NCI-H1694 (cell line): ENCODE measurements around the gene ATP10B.
"Not testable (repeated sequence)": the region's sequence is repeated elsewhere in the genome, so short reads cannot be mapped to it uniquely, and the experiment has no call there.

Source experiments
- DNase-seq: peaks from one replicate; lab custom pipeline; 2025; lab: John Stamatoyannopoulos, UW

ATP10B gene, protein sequence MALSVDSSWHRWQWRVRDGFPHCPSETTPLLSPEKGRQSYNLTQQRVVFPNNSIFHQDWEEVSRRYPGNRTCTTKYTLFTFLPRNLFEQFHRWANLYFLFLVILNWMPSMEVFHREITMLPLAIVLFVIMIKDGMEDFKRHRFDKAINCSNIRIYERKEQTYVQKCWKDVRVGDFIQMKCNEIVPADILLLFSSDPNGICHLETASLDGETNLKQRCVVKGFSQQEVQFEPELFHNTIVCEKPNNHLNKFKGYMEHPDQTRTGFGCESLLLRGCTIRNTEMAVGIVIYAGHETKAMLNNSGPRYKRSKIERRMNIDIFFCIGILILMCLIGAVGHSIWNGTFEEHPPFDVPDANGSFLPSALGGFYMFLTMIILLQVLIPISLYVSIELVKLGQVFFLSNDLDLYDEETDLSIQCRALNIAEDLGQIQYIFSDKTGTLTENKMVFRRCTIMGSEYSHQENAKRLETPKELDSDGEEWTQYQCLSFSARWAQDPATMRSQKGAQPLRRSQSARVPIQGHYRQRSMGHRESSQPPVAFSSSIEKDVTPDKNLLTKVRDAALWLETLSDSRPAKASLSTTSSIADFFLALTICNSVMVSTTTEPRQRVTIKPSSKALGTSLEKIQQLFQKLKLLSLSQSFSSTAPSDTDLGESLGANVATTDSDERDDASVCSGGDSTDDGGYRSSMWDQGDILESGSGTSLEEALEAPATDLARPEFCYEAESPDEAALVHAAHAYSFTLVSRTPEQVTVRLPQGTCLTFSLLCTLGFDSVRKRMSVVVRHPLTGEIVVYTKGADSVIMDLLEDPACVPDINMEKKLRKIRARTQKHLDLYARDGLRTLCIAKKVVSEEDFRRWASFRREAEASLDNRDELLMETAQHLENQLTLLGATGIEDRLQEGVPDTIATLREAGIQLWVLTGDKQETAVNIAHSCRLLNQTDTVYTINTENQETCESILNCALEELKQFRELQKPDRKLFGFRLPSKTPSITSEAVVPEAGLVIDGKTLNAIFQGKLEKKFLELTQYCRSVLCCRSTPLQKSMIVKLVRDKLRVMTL (N-terminal part only)

GRCh38 chr5:160852049-160852448 is at the start of gene ATP10B:
Gene ATP10B, minus strand, starts transcription at chr5:160852211. Its CDS starts 164,137 bp downstream, at chr5:160688074.
- DNase-seq = no peak

DNA sequence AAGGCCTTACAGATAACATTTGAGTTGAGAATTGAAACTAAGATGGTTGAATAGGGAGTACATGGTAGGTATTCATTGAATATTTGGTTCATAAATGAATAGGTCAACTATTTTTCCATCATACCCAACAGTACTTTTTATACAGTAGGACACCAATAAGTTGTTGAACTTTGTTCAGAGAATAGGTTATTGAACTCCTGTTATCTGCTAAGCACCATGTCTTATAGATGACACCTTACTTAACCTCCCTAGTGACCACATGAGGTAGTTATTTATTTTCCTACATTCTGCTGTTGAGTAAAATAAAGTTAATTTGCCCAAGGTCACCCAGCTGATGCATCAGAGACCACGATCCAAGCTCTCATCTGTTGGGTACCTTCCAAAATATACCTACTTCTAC is 49.6 kb upstream of the ATP10B start:
- no peak for DNase-seq

GRCh38 chr5:160899735-160900134 is 47.7 kb upstream of the ATP10B start:
- no peak for DNase-seq

- not testable (repeated sequence) for DNase-seq
Observed at GRCh38 chr5:160893180-160893964, 41.4 kb upstream of the ATP10B start.

DNA sequence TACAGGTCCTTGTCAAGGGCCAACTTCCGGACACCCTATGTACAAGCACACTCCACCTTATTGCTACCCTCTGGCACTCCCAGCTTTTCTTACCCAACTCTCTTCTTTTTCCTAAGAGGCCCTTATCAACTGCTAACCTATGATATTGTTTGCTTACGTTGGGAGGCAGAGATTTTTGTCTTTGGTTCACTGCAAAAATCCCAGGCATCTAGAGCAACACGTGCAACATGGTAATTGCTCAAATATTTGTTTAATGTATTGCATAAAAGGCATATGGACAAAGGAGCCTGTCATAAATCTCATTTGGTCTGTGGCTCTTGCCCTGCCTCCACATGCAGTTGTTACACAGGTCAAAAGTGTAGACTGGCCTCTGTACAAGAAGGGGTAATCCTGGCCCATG is 35.8 kb upstream of the ATP10B start:
- DNase-seq = no peak

- not testable (repeated sequence) for DNase-seq
Observed at GRCh38 chr5:160873560-160874200, 21.7 kb upstream of the ATP10B start.

DNA sequence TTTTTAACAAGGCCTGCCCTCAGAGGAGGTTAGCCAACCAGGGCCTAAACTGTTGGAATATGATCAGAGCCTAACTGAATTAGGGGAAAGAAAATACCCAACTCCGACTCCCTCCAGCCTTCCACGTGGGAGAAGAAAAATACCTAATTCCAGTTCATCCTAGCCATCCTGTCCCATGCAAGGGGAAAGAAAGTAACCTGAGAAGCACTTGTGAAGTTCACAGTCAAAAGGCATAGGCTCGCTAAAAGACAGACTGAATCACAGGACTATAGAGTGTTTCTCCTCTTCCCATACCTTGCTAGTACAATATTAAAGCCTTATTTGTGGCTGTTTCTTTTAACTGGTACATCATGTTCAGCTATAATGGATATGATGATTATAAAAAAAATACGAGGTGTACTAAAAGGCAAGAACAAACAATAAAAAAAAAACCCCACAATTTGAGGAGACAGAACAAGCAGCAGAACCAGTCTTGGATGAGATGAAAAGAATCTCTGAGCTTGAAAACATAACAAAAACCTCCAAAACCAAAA is 18.0 kb upstream of the ATP10B start:
- DNase-seq = no peak

GRCh38 chr5:160867976-160868375 is 16.0 kb upstream of the ATP10B start:
- no peak for DNase-seq

DNA sequence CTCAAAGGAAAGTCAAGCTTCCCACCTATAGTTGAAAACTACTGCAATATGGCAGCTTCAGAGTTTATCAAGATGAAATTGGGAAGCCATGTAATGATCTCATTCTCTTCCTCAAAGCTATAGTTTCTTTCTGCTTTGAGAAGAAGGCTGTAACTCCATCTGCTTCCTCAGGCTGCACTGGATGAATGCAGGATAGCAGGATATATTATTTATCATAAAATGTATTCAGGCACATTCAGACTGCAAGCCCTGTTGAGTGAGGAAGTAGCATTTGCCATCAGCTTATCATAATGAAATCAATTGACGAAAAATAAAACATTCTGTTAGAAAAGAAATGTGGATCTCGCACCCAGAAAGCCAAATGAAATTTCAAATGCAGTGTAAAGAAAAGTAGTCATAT is 560 bp downstream of the ATP10B start:
- no peak for DNase-seq

DNA sequence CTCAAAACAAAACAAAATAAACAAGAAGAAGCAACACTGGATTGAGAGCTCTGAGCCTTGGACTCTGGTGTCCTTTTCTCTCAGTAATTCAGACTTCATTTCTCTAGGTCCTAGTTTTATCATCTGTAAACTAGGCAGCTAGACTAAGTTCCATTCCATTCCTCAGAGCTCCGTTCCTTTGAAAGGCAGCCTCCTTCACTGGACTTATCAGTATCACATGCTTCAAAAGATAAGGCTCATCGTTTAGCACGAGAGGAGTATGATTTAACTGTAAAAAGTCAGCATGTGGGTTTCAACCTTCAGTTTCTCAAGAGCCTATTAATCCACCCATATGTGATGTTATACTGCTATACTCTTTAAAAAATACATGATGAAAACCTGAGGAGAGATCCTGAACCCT is 1.6 kb downstream of the ATP10B start:
- DNase-seq = no peak

DNA sequence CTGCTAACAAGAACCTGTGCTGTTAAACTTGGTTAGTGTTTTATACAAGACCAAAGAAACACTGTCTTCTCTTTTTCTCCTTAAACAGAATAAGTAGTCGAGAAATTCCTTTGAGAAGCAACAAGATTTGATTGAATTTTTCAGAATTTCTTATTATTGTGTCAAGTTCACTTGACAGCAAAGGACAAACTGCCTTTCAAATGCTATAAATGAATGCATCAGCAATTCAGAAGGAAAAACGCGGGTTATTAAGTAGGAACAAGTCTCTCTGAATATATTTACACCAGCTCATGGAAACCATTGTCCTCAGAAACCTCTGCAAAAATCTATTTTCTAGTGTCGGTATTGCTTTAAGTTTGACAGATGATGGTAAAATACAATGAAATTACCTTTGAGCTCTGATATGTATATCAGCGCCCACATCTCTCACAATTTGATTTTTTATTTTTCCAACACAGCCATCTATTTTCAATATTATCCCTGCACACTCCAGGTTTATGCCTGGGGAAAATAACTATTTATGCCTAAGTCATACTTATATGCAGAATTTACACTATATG is 4.4 kb downstream of the ATP10B start:
- no peak for DNase-seq

DNA sequence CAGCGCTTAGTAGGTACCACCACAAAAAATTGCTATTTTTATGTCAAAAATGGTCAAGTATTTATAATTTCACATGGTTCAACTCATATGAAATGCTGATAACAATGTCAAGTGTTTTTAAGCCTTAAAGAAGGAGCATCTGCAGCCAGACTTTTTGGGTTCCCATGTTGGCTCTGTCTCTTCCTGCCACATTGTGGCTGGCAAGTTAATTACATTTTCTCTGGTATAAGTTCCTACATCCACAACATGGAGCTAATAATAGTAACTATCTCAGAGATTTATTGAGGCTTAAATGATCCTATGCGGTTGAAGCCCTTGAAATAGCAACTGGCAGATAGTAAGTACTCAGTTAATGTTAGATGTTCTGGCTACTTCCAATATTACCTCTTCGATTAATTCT is 5.4 kb downstream of the ATP10B start:
- DNase-seq = no peak

DNA sequence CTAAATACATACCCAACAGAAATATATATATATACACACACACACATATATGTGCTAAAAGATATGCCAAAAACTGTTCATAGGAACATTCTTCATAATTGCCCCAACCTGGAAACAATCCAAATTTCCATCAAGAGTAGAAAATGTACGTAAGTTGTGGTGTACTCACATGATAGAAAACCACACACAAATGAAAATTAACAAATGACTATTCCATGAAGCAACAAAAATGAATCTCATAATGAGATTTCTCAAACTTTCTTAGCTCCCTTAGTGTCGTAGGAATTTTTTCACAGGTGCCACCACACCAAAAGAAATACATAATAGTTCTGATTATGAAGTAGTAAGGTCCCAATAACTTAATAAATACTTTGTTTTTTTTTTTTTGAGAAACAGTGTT is 7.8 kb downstream of the ATP10B start:
- DNase-seq = no peak

DNA sequence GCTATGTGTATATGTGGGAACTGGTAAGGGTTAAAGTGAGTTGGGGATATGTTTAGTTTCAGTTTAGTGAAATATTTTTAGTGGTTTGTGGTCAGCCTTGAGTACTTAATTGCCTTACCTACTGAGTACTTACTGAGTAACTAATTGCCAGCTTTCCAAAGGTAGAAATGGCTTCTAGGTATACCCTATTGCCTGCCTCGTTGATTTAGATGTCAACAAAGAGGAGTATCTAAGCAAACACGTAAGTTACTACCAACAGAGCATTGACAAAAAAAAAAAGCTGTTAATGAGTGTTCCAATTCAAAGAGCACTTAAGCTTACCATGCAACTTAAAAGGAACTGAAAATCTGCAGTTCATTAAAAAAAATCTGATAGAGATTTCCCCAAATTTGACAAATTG is 8.8 kb downstream of the ATP10B start:
- no peak for DNase-seq

- no peak for DNase-seq
Observed at GRCh38 chr5:160837749-160838593, 14.0 kb downstream of the ATP10B start.

DNA sequence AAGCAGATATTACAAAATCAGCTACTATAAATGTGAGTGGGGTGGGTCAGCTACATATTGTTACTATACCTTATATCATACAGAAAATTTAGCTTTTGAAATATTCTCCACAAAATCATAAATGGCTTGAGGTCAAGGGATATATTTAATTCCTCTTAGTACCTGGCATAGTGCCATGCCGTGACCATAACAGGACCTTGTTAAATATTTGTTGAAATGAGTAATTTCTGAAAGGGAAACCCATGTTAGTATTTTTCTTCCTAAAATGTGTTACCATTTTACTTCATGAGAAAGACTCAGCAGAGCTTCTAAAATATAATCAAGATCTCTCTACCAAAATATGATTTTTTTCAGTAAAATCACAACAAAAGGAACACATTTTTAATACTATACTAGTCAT is 14.8 kb downstream of the ATP10B start:
- DNase-seq = no peak

GRCh38 chr5:160835818-160836528 is 16.0 kb downstream of the ATP10B start:
- DNase-seq = no peak

GRCh38 chr5:160835376-160835775 is 16.6 kb downstream of the ATP10B start:
- no peak for DNase-seq

GRCh38 chr5:160833806-160834205 is 18.2 kb downstream of the ATP10B start:
- DNase-seq = no peak
